GM12874 (cell line): ENCODE results near the gene TRAF7.
"Not testable (repeated sequence)": the region's sequence is repeated elsewhere in the genome, so short reads cannot be mapped to it uniquely, and the experiment has no call there.

Experiments
- CTCF ChIP-seq: IDR thresholded peaks from 2 replicates; pipeline ENCODE4 v1.5.1; 2011; ENCODE audit warnings: low read depth, mild to moderate bottlenecking, control low read depth, low read length, moderate library complexity; ENCODE audit not compliant: insufficient read depth

TRAF7 gene

DNA sequence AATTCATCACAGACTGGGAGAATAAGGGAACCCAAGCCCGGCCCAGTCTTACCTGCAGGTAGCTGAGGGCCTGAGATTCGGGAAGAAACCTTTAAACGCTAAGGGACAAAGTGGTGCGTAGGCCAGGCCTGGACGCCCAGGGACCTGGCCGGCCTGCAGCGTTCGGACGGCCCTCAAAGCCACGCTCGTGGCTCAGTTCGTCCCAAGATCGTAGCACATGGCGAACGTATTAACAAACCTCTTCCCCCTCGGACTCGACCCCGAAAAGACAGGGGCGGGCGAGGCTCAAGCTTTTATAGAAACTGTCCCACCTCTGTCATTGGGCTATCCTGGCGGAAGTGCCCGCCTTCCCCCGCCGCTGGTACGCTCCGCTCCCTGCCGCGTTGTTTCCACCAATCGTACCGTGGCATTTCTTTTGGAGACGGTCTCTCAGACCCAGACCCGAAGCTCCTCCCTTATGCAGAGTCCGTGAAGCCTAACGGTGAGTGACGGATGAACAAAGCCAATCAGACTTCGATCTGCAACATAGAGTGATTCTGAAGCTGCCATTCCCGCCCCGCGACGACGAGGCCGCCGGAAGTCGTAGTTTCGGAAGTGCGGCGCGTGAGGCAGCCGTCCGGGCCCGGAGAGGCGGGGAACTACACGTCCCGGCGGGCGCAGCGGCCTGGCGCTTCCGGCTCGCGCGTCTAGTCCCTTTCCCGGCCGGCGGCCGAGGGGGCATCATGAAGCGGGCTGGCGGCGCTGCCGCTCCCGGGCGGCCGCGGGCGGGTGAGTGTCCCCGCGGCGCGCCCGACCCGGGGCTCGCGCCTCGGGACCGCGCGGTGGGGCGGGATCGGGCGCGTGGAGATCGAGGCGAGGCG, at the start of gene TRAF7:
Gene TRAF7 (plus strand): TSS at position 692 of the 860 bp plus-strand sequence. CDS start 8,139 bp downstream, outside the sequence.
- TF ChIP-seq CTCF = no peak

DNA sequence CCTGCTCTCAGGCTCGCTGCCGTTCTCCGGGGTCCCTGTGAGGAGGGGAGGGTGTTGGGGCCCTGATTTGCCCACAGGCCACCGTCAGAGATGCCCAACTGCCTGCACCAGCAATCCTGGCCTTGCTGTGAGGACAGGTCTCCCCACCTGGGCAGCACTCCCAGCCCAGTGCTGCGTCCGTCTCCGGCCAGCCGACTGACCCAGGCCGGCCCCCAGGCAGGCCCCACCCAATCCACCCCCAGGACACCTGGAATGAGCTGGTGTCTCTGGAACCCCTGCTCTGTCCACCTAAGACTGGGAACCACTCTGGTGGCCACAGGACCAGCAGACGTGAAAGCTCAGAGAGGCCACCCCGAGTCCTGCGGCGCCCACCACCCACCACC, 40.0 kb upstream of the TRAF7 start:
- TF ChIP-seq CTCF = no peak

DNA sequence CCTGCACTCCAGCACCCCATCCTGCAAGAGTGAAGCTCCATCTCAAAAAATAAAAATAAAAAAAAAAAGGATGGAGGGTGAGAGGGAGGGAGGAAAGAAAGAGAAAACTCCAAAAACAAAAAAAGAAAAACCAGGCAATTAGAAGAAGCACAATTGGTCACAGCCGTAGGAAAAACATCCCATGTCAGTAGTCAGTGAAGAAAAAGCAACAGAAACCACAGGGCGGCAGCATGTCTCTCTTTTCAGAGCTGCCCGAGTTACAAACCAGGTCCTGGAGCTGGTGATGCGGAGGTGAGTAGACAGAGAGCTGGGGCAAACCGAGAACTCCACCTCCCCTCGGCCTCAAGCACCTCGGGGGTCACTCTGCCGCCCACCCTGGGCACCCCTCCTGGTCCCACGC, 34.3 kb upstream of the TRAF7 start:
- peak; percentile 49 for TF ChIP-seq CTCF

DNA sequence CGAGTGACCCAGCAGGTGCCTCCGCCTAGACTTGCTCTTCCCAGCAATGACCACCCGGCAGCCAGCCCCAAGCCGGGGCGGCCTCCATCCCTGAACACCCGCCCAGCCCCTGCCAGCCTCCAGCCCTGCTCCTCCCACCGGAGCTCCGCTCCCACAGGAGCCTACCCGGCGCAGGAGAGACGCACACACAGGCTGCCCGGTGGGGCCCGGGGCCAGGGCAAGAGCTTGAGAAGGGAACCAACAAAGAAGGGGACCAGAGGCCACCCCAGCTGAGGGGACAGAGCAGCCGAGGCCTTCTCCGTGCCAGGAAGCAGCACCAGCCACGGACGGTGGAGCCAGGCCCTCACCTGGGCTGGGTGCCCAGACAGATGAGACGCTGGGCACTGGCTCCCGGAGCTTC, 33.7 kb upstream of the TRAF7 start:
- TF ChIP-seq CTCF = no peak

- no peak for TF ChIP-seq CTCF
Observed at GRCh38 chr16:2122429-2122828, 33.2 kb upstream of the TRAF7 start.

GRCh38 chr16:2135770-2136490, 19.7 kb upstream of the TRAF7 start, which contains the start of gene PKD1:
PKD1 (minus strand) TSS chr16:2135898; CDS start chr16:2135689, 209 bp downstream.
- not testable (repeated sequence) for TF ChIP-seq CTCF
